ENCODE measurements around the gene WDR54. TPM values are rescaled to one million over a fixed set of nuclear protein-coding genes. Genes with fewer than 3 reads are reported as not detected.

WDR54 gene
- total RNA-seq, 4 donors from 2014 or later, result 1.2 to 2.5 (median 2.3) TPM; not detected in 1

DNA sequence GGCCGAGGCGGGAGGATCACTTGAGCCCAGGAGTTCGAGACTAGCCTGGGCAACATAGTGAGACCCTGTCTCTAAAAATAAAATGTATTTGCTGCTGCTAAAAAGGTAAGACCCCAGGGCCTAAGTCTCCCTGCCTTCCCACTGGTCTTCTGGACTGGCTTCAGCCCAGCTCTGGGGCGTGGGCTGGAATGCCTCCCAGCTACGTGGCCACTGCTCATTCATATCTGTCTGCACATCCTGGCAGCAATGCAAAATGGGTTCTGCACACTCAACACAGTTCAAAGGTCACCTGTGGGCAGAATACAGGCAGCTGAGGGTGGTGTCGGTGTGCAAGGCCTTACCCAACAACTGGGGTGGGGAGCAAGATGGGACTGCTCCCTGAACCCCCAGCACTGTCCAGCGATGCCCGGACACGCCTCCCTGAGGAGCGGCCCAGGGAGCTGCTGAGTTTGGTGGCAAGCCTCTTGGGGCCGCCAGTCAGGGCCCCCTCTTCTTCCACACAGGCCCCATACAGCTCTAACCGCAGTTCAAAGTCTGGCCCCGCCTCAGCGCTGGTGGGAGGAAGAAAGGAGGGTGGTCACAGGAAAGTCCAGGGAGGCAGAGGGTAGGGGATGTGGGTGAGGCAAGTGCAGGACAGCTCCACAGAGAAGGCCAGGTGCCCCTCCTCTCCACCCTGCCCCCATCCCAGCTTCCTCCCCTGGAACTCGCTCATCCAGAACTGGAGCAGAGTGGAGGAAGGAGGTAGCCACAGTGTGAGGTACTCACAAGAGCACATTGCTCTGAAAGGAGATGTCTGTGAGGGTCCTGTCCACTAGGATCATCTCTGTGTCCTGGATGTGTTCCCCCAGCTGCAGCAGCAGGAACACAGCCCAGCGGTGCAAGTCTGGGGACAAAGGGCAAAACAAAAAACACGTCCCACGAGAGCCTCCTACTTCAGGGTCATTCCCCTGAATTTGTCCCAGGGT, 8.2 kb downstream of the WDR54 start:
- peak in 2 of 3 donors; percentile 77 to 86 for DNase-seq
- peak in 1 of 2 donors; percentile 45 for TF ChIP-seq POLR2A (IDR thresholded peaks at IDR 0.05)
- TF ChIP-seq, protein P1, sequence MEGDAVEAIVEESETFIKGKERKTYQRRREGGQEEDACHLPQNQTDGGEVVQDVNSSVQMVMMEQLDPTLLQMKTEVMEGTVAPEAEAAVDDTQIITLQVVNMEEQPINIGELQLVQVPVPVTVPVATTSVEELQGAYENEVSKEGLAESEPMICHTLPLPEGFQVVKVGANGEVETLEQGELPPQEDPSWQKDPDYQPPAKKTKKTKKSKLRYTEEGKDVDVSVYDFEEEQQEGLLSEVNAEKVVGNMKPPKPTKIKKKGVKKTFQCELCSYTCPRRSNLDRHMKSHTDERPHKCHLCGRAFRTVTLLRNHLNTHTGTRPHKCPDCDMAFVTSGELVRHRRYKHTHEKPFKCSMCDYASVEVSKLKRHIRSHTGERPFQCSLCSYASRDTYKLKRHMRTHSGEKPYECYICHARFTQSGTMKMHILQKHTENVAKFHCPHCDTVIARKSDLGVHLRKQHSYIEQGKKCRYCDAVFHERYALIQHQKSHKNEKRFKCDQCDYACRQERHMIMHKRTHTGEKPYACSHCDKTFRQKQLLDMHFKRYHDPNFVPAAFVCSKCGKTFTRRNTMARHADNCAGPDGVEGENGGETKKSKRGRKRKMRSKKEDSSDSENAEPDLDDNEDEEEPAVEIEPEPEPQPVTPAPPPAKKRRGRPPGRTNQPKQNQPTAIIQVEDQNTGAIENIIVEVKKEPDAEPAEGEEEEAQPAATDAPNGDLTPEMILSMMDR (IDR thresholded peaks at IDR 0.05), result no peak
- peaks cover 0 to 16% (median 4%) of the 10 kb centered on the region in 4 donors for H3K4me1 ChIP-seq
- H3K36me3 ChIP-seq, result peaks cover 0 to 60% (median 0%) of the 10 kb centered on the region in 3 donors
- peak overlapping the region in 3 of 4 donors; percentile 62 to 91 (median 62) for H3K27ac ChIP-seq
- no peak overlapping the region for H3K4me3 ChIP-seq
- no peaks in the 10 kb centered on the region for H3K9me3 ChIP-seq
- H3K27me3 ChIP-seq, result no peaks in the 10 kb centered on the region

DNA sequence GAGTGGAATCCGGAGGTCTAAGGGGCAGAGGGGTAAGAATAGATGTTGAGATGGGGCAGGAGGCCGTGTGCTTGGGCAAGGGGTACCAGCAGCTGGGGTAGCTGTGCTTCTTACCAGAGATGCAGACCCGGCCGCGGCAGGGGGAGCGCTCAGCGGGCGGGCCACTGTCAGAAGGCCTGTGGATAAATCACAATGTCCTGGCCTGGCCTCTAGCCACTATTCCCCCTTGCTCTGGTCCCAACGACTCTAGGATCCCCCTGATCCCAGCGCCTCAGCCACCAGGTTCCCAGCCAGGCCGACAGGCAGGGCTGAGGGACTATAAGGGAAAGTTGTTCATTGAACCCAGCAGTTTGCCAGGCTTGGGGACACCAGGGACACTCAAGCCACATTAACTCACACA, 9.0 kb downstream of the WDR54 start:
- H3K27ac ChIP-seq, result peak overlapping the region in 3 of 4 donors; percentile 62 to 91 (median 62)
- H3K4me1 ChIP-seq, result peaks cover 0 to 16% (median 4%) of the 10 kb centered on the region in 4 donors
- H3K4me3 ChIP-seq, result no peak overlapping the region
- peaks cover 0 to 54% (median 0%) of the 10 kb centered on the region in 3 donors for H3K36me3 ChIP-seq
- DNase-seq, result no peak
- TF ChIP-seq, protein P1 (IDR thresholded peaks at IDR 0.05), result no peak
- no peak for TF ChIP-seq POLR2A (IDR thresholded peaks at IDR 0.05)
- H3K27me3 ChIP-seq, result no peaks in the 10 kb centered on the region
- H3K9me3 ChIP-seq, result no peaks in the 10 kb centered on the region

DNA sequence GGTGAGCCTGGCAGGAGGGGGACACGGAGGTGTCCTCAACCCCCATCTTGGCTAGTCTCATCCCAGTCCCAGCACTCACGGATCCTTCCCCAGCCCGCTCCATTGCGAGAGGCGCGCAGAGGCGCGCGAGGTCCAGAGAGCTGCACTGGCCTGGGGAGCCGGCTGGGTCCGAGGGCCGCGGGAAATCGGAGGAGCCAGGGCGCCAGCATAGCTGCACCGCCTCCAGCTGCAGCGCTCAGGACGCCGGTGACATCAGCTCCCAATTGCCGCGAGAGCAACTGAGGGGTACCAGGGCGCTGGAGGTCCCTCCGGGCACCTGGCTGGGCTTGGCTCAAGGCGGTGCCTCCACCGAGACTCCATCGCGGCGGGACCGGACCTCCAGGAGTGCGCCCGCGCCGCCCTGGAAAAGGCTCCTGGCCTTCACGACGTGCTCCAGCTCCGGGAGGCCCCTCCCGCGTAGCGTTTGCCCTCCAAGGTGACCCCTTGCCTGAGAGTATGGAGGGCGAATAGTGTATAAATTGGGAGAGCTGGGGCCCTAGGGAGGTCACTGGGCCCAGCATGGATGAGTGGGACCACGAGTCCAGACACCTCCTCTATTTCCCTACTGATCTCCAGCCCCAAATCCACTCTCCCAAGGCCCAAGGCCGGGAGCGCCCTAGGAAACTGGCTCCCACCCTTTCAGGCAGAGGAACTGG, 14.7 kb downstream of the WDR54 start:
- DNase-seq, result no peak
- Histone ChIP-seq H3K27ac (no peak overlapping the region), H3K4me1 (peaks cover 0 to 22% (median 10%) of the 10 kb centered on the region in 4 donors), H3K27me3 (no peaks in the 10 kb centered on the region), H3K9me3 (no peaks in the 10 kb centered on the region), H3K4me3 (no peak overlapping the region), H3K36me3 (peaks cover 0 to 13% (median 0%) of the 10 kb centered on the region in 3 donors)
- TF ChIP-seq POLR2A (IDR thresholded peaks at IDR 0.05), result no peak
- TF ChIP-seq, protein P1 (IDR thresholded peaks at IDR 0.05), result no peak

GRCh38 chr2:74436848-74437695, 15.5 kb downstream of the WDR54 start:
- no peak for DNase-seq
- no peak for TF ChIP-seq POLR2A (IDR thresholded peaks at IDR 0.05)
- TF ChIP-seq, protein P1 (IDR thresholded peaks at IDR 0.05), result no peak
- Histone ChIP-seq H3K36me3 (peaks cover 0 to 5% (median 0%) of the 10 kb centered on the region in 3 donors), H3K4me1 (peaks cover 0 to 22% (median 14%) of the 10 kb centered on the region in 4 donors), H3K27me3 (no peaks in the 10 kb centered on the region), H3K4me3 (no peak overlapping the region), H3K27ac (no peak overlapping the region), H3K9me3 (no peaks in the 10 kb centered on the region)

GRCh38 chr2:74438248-74438647, 16.7 kb downstream of the WDR54 start:
- H3K4me1 ChIP-seq, result peaks cover 0 to 25% (median 14%) of the 10 kb centered on the region in 4 donors
- H3K36me3 ChIP-seq, result no peaks in the 10 kb centered on the region
- no peaks in the 10 kb centered on the region for H3K27me3 ChIP-seq
- H3K9me3 ChIP-seq, result no peaks in the 10 kb centered on the region
- H3K4me3 ChIP-seq, result no peak overlapping the region
- no peak overlapping the region for H3K27ac ChIP-seq
- DNase-seq, result no peak
- TF ChIP-seq, protein P1 (IDR thresholded peaks at IDR 0.05), result no peak
- no peak for TF ChIP-seq POLR2A (IDR thresholded peaks at IDR 0.05)
